ENCODE measurements around the gene LGALS7.
"Not testable (repeated sequence)": the region's sequence is repeated elsewhere in the genome, so short reads cannot be mapped to it uniquely, and the experiment has no call there.

- TF ChIP-seq CTCF, POLR2AphosphoS5 (IDR thresholded peaks at IDR 0.05): not testable (repeated sequence)
These were observed 12.4 kb downstream of the LGALS7 start for GRCh38 chr19:38760805-38761517.
